ENCODE data around the gene ZFR.

- TF ChIP-seq CTCF (IDR thresholded peaks at IDR 0.05), result no peak
- TF ChIP-seq POLR2A (IDR thresholded peaks at IDR 0.05), result no peak
These were observed 75.5 kb downstream of the ZFR start for GRCh38 chr5:32369032-32369431.

Data from esophagus squamous epithelium (tissue), 4 donors.